ENCODE results near the gene USP51.
"Not testable (repeated sequence)": the region's sequence is repeated elsewhere in the genome, so short reads cannot be mapped to it uniquely, and the experiment has no call there.

Gene USP51

DNA sequence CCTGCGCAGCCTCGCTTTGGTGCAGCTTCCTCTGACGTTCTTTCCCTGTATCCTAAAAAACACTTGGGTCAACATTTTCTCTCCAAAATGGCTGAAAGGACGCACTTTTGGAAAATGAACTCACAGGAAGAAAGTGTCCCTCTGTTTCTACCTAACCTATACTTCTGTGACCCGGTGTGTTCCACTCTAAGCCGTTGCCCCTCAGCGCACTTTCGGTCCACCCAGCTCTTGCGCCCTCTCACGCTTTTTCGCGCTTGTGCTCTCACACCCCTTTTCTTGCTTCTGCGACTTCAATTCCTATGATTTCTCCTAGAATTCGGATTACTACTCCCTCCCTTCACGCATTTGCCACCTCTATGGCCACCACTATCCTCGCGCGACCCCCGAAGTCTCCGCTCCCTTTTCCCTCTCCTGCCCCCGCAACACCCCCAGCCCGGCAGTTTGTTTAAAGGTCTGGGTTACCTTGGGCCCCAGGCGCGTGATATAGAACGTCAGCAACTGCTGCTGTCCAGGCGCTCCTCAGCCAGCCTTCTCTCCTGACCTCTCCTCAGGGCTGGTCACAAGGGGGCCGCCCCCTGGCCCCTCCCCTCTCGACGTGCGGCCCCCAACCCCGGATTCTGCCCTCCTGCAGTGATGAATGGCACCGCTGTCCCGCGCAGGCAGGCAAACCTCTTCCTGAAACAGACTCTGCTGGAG lies at the start of gene USP51:
USP51 (minus strand) TSS at position 535 of the 696 bp plus-strand sequence. CDS start 909 bp downstream, outside the sequence.
- DNase-seq = no peak

- DNase-seq = no peak
These were observed 34.8 kb upstream of the USP51 start for GRCh38 chrX:55524487-55524886.

GRCh38 chrX:55523356-55523755 lies 33.7 kb upstream of the USP51 start:
- DNase-seq = no peak

DNA sequence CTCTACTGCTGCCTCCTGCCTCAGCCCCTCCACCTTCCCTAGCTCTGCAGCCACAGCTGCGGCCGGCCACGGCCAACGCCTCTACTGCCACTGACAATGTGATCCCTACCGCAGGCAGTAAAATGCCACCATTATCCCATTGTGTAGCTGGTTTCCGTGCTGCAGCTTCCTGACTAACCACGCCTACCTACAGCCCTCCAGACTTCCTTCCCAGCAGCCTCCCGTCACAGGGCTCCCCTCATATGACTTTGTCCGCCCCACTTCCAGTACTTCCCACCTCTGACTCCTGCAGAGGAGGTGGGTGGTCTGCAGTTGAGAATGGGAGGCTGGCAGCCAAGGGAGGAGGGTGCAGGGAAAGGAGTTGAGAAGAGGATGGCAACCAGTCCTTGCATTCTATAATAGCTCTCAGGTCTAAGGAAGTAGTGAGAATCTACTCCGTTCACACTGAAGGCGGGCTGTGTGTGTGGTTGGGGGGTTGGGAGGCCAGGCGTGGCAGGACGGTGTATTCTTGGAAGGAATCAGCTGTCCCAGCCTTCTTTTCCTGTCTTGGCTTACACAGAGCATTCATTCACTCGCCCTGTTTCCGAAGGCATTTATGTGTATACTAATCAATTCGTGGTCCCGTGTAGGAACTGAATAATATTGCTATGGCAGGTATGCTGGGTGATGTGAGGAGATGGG lies 33.1 kb upstream of the USP51 start:
- no peak for DNase-seq

DNA sequence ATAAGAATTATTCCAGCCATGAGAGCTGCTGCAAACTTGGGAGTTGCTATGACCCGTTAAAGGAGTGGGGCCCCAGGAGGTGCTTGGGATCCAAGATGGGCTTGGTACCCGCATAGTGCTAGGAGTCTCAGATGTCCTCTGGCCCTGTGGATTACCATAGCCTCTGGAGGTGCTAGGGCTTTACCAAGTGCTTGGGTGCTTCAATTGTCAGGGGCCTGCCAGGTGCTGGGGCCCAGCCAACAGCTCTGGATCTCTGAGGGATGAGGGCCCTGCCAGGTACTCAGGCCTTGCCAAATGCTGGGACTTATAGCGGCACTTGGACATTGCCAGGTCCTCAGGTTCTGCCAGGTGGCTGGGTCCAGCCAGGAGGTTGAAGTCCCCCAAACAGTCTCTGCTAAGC lies 32.0 kb upstream of the USP51 start:
- DNase-seq = no peak

- not testable (repeated sequence) for DNase-seq
These were observed 27.3 kb upstream of the USP51 start for GRCh38 chrX:55516794-55517481.

GRCh38 chrX:55513045-55513737 lies 23.5 kb upstream of the USP51 start:
- DNase-seq = not testable (repeated sequence)

GRCh38 chrX:55508410-55509152 lies 18.9 kb upstream of the USP51 start:
- not testable (repeated sequence) for DNase-seq

- not testable (repeated sequence) for DNase-seq
These were observed 18.1 kb upstream of the USP51 start for GRCh38 chrX:55507699-55508098.

DNA sequence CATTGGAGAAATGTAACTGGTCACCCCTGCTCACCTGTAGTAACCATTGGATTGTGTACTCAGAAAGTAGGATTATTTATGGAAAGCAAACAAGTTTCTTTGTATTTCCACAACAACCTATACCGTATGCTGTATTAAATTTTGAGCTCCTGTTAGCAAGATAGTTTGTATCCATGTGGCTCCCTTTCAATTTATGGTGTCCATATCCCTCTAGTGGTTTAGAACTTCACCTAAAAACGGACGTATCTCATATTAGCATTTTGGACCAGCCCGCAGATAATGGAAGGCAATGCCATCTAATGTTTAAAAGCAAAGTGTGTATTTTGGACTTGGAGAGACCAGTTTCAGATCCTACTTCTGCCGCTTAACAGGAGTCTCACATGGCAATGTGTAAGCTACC lies 17.4 kb upstream of the USP51 start:
- DNase-seq = not testable (repeated sequence)

- DNase-seq = no peak
These were observed 1.3 kb upstream of the USP51 start for GRCh38 chrX:55490974-55491373.

DNA sequence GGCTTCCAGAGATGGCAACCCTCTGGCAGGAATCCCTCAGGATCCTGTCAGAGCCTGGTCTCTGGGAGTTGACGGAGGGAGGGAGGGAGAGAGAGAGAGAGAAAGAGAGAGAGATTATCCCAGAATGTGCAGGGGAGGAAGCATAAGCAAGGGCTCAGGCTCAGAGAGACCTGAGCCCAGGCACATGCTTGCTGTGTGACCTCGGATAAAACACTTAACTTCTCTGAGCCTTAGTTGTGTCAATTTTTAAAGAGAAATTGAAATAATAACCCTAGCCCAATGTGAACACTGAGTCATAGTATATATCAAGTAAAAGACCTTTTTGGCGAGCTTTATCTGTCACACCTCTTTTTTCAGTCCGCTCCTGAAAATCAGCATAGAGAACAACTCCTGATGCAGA lies 473 bp upstream of the USP51 start:
- no peak for DNase-seq

DNA sequence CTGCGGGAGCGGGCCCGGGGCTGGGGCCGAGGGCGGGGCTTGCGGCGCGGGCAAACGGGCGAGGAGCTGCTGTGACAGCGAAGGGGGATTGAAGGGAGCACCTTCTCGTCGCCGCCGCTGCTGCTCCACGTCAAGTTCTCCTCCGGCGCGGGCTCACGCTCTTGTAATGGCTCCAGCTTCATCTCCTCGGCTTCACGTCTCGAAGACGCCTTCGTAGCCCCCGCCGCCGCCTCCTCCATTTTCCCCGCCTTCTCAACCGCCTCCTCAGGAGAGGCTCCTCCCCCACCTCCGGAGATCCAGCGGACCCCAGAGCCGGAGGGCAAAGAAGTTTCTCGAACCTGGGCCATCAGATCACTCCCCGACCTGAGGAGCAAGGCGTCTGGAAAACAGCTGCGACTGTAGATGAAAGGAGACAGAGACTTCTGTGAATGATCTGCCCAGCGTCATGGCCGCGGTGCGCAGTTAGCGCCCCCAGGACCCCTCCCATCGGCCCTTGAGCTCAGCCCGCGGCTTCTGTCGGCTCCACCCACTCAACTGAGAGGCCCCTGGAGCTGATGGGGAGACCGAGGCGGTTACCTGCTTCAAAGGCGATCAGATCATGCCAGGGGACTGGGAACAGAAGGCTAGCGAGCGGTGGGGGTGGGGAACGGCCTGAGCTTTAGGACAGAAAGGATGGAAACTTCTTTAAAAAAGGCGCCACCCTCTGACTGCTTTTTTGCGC lies 895 bp downstream of the USP51 start:
- peak; percentile 16 for DNase-seq

- DNase-seq = no peak
These were observed 1.5 kb downstream of the USP51 start for GRCh38 chrX:55488006-55488592.

- DNase-seq = no peak
These were observed 2.5 kb downstream of the USP51 start for GRCh38 chrX:55487143-55487542.

DNA sequence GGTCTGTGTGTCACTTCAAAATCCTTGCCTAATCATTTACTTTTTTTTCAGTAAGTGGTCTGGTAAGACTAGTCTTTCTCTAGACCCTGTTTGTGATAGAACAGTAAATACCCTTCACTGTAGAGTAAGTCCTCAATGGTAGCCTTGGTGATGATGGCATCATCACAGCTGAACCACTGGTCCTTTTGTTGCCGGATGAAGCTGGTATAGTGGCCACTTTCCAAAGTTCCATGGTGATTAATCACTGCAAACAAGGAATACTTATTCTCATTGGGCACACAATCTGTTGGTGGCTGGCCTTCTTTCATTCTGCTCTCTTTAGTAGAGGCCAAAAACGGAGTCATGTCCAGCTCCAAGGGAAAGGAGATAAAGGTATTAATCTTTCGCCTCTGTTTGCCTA lies 2.9 kb downstream of the USP51 start:
- no peak for DNase-seq

DNA sequence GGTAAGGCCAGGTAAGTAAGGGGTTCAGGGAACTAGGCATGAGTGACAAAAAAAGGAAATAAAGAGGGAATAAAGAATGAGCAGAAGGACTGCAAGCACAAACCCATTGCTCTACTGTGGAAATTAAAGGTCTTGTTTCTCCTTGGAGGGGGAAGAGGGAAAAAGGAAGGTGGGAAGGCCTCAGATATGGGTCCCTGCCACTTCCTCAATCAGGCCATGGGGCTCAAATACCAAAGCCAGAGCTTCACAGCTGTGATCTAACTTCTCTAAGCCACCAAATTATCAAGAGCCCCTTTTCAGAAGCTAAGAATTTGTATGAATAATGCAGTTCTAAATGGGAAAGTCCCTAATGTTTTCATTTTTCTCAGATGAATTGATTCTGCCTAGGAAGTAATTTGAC lies 4.7 kb downstream of the USP51 start:
- no peak for DNase-seq

DNA sequence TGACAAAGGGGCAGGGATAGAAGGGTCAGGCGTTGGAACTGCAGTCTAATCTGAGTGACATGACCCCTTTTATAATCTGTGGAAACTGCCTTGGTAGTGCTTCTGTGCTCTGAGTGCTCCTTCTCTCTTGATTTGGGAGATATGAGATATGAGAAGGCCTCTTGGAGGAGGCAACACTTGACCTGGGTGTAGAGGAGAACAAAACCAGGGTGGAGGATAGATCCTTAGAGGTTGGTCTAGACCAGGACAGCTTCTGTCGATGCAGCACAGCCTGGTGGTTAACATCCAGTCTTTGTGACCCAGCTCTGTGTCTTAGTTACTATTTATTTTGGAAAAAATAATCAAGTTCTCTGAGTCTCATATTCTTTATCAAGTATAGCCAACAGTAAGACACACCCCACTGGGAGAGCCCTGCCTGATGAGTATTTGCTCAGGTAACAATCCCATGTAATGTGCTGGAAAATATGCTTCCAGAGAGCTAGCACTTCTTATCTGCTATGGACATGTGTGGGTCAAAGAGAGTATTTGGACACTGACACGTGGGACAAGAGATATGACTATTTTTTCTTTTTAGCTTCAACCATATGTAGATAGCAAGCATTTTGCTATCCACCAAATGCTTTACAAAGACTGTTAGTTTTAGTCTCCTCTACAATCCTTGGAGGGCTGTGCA lies 9.1 kb downstream of the USP51 start:
- no peak for DNase-seq

DNA sequence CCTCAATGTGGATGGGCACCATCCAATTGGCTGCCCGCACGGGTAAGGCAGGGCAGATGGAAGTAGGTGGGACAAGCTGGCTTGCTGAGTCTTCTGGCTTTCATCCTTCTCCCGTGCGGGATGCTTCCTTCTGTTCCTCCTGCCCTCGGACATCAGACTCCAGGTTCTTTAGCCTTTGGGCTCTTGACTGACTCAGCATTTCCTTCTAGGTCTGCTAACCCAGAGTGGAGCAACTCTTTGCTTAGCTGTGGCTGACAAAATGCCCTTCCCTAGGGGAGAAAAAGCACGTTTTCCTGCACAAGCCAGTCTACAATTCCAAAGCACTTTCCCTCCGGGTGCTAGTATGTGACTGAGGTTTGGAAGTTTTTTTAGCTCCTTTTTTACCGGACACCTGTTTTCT lies 9.7 kb downstream of the USP51 start:
- DNase-seq = not testable (repeated sequence)

GRCh38 chrX:55465791-55466190 lies 23.9 kb downstream of the USP51 start:
- DNase-seq = not testable (repeated sequence)

GRCh38 chrX:55465108-55465507 lies 24.5 kb downstream of the USP51 start:
- DNase-seq = not testable (repeated sequence)

Data from NCI-H2171 (cell line).